GM18511 (cell line): ENCODE data around the gene PITPNC1.
"Not testable (repeated sequence)": the region's sequence is repeated elsewhere in the genome, so short reads cannot be mapped to it uniquely, and the experiment has no call there.

Experiments
- ATAC-seq: cut with Tn5 transposase; IDR thresholded peaks from one replicate; pipeline ENCODE4 v1.9.1; 2021; ENCODE audit warnings: mild to moderate bottlenecking, moderate library complexity; ENCODE audit not compliant: unreplicated experiment

PITPNC1 gene

GRCh38 chr17:67393809-67394397, 16.8 kb downstream of the PITPNC1 start:
- ATAC-seq: no peak

GRCh38 chr17:67399676-67400075, 22.6 kb downstream of the PITPNC1 start:
- no peak for ATAC-seq

GRCh38 chr17:67400193-67400592, 23.1 kb downstream of the PITPNC1 start:
- ATAC-seq: no peak

- ATAC-seq: no peak
These were observed 24.0 kb downstream of the PITPNC1 start for GRCh38 chr17:67401106-67401505.

GRCh38 chr17:67401598-67402504, 24.8 kb downstream of the PITPNC1 start:
- ATAC-seq: no peak

DNA sequence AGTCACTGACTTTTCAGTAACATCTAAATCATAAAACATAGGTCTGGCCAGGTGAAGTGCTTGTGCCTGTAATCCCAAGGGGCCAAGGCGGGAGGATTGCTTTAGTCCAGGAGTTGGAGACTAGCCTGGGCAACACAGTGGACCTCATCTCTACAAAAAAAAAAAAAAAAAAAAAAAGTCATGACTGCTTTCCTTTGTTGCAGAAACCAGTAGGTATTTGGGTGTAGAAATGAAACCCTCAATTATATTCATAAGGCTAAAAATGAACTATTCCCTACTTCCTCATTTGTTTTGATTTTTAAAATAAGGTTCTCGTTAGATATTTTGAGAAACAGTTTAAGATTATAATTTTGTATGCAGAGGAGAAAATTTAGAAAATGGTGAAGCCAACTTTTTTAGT, 26.0 kb downstream of the PITPNC1 start:
- no peak for ATAC-seq

GRCh38 chr17:67403483-67403882, 26.4 kb downstream of the PITPNC1 start:
- ATAC-seq: no peak

DNA sequence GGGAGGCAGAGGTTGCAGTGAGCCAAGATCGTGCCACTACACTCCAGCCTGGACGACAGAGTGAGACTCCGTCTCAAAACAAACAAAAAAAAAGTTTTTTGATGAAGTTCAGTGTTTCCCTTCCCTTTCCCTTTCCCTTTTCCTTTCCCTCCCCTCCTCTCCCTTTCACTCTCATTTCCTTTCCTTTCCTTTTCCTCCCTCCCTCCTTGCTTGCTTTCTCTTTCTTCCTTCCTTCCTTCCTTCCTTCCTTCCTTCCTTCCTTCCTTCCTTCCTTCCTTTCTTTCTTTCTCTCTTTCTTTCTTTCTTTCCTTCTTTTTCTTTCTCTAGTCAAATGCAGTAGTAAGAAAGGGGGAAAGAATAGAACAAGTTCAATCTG, 31.4 kb downstream of the PITPNC1 start:
- not testable (repeated sequence) for ATAC-seq

DNA sequence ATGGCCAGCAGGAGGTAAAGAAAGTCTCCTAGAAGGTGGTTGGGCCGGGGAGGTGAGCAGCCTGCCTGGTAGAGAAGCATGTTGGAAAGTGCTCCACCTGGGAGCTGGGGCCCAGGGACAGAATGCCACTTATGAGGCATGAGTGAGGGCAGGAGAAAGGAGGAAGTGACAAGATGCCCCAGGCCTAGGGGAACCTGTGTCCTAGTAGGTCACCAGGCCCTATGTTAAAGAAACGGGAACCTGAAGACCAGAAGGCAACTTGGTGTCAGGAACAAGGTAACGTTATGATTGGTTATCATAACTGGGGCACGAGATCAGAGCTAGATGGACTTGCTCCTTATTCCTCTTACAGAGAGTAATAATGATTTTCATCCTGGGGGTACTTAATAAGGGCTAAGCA, 34.3 kb downstream of the PITPNC1 start:
- ATAC-seq: no peak

- ATAC-seq: no peak
These were observed 35.0 kb downstream of the PITPNC1 start for GRCh38 chr17:67412032-67412431.

GRCh38 chr17:67412941-67413340, 35.9 kb downstream of the PITPNC1 start:
- ATAC-seq: no peak

DNA sequence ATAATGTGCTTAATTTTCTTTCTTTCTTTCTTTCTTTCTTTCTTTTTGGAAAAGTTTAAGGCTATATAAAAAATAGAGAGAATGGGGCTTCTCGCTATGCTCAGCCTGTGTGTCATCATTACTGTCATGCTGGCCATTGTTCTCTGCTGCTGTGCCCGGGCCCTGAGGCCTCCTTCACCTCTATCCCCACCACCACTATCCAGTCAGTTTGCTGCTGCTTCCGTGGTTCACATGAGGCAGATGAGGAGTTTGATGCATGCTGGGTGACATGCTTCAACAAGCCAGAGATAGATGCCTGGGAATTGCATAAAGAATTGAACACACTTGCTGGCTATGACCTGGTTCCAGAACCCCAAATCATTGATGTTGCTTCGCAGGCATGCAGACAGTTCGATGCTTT, 36.3 kb downstream of the PITPNC1 start:
- ATAC-seq: no peak

DNA sequence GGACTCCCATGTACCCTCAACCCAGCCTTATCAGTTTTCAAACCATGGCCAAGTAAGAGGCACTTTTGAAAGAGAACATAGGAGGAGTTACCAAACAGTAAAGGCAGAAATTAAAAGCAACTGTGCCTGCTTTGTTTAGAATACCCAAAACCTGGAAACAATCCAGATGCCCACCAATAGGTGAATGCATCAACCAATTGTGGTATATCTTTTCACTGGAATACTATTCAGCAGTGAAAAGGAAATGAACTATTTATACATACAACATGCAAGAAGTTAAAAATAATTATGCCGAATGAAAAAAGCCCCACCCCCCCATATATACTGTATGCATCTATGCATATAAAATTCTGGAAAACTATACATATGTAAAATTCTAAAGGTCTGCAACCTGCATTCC, 37.0 kb downstream of the PITPNC1 start:
- ATAC-seq: no peak

DNA sequence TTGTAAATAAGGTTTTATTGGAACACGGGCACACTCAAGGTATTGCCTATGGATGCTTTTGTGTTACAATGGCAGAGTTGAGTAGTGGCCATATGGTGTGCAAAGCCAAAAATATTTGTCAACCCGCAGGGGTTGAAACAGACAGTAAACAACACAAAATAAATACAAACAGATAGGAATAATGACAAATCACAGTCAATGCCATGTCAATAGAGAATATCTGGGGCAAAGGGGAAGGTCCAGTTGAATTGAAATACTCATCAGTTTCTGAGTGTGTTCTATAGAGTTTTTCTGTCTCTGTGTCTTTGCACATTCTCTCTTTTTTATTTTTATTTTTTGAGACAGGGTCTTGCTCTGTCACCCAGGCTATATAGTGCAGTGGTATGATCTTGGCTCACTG, 37.5 kb downstream of the PITPNC1 start:
- ATAC-seq: no peak

DNA sequence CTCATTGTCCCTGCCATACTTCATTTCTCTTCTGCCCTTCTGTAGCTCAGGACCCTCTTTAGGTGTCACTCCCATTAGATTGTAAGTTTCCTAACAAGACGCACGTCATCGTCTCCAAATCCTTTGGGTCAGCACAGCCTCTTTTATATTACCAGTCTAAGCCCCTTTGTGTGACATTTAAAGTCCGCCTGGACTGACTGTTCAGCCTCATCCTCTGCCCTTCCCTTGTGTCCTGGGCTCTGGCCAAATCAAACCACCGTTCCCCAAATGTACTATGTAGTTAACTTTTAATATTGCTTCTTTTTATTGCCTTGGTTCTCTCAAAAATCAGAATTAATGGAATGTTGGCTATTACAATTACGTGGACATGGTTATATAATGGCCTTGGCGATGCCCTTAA, 38.2 kb downstream of the PITPNC1 start:
- ATAC-seq: no peak

- no peak for ATAC-seq
These were observed 40.4 kb downstream of the PITPNC1 start for GRCh38 chr17:67417507-67417906.

DNA sequence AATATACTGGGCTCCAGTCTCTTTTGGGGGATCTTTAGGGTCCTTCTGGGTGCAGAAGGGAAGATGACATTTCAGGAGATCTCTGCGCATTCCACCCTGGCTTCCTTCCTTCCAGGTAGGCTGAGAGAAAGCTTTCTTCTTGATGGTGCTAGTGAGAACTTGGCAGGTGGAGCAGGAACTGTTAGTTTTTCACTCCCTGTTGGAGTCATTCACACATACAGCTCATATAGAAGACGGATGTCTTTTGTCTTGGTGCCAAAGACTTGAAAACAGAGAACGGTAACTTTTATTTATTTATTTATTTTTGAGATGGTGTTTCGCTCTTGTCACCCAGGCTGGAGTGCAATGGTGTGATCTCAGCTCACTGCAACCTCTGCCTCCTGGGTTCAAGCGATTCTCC, 43.9 kb downstream of the PITPNC1 start:
- no peak for ATAC-seq

DNA sequence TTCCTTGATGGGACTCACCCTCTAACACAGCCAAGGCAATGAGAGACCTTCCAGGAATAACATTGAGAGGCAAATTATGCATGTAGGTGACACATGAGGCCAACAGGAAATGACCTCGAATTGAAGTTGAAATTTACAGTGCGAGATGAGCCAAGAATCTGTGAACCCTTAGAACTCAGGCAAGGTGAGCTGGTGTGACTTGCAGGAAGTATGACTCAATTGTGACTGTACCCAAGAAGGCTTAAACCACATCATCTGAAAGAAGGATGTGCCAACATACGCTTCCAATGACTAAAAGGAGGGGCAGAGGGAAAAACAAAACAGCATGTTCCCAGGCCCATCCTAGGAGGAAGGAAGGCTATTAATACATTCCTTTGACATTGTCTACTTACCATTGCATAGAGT, 44.8 kb downstream of the PITPNC1 start:
- ATAC-seq: peak; percentile 74

- ATAC-seq: not testable (repeated sequence)
These were observed 45.2 kb downstream of the PITPNC1 start for GRCh38 chr17:67422296-67422695.

DNA sequence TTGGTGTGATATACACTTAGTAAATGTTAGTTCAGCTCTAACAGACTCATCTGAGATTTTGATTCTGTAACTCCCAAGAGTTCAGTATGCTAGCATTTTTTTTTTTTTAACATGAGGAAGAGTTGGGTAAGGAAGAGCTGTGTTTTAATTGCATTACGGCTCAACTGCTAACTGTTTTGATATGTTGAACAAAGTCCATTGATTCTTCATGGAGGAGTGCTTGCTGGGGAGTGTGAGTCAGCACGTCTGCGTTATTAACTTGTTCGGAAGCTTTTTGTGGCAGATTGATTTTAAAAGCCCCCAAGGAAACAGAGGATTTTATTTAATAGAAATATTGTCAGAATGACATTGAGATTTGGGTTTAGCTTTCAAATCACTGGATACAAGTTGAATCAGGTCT, 45.8 kb downstream of the PITPNC1 start:
- ATAC-seq: no peak

DNA sequence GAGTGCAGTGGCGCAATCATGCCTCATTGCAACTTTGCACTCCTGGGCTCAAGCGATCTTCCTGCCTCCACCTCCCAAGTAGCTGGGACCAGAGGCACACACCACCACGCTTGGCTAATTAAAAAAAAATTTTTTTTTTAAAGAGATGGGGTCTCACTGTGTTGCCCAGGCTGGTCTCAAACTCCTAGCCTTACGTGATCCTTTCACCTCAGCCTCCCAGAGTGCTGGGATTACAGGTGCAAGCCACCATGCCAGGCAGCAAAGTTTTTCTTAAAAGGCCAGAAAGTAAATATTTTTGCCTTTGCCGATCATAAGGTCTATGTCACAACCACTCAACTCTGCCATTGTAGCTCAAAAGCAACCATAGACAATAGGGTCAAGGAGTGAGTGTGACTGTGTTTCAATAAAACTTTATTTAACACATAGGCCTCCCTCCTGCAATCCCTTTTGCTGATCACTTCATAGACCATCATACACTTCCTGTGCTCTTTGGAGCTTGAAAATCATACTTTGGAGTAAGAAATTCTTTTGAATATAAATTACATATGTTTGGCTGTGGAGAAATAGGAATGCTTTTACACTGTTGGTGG, 48.6 kb downstream of the PITPNC1 start:
- ATAC-seq: no peak

- no peak for ATAC-seq
These were observed 50.3 kb downstream of the PITPNC1 start for GRCh38 chr17:67427424-67427823.
